Adrenal gland (tissue), 5 donors: ENCODE measurements around the gene LARGE1.

Source experiments
- POLR2A ChIP-seq, 2 donors: fragments of 450-650 bp; IDR thresholded peaks; one replicate each; pipeline ENCODE4 v1.6.1; 2017; ENCODE audit warnings: antibody characterized with exemption in 2 of 2, mild to moderate bottlenecking in 2 of 2, moderate library complexity in 1 of 2
- TF ChIP-seq, protein P1 (sequence below), 6 experiments: fragments of 450-650 bp in 4 of 6; fragments of 200-600 bp in 2 of 6; sonication (generic) in 1 of 6; IDR thresholded peaks; 1 replicate in 5 of 6; 2 replicates in 1 of 6; pipeline versions ENCODE4 v1.5.1 to v1.8.0; 2016 to 2021; ENCODE audit warnings: antibody characterized with exemption in 6 of 6, mild to moderate bottlenecking in 2 of 6, moderate library complexity in 1 of 6
- donor health status: DM: no; HTN: no; CAD: no.

DNA sequence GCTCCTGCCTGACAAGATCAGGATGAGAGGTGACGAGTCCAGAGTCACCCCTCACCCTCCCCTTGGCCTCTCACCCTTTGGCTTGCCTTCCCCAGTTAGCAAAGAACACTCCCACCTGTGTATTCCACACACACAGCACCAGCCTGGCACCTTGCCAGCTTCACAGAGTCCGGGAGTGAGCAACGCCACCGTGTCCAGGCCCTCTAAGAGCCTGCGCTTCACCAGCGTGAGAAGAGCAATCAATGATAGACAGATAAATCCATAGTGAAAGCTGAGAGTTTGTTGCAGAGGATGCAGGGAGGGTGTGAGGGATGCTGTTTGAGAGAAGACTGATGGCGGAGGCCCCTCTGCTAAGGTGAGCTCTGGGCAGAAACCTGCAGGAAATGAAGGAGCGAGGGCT, 404.5 kb downstream of the LARGE1 start:
- TF ChIP-seq, protein P1, sequence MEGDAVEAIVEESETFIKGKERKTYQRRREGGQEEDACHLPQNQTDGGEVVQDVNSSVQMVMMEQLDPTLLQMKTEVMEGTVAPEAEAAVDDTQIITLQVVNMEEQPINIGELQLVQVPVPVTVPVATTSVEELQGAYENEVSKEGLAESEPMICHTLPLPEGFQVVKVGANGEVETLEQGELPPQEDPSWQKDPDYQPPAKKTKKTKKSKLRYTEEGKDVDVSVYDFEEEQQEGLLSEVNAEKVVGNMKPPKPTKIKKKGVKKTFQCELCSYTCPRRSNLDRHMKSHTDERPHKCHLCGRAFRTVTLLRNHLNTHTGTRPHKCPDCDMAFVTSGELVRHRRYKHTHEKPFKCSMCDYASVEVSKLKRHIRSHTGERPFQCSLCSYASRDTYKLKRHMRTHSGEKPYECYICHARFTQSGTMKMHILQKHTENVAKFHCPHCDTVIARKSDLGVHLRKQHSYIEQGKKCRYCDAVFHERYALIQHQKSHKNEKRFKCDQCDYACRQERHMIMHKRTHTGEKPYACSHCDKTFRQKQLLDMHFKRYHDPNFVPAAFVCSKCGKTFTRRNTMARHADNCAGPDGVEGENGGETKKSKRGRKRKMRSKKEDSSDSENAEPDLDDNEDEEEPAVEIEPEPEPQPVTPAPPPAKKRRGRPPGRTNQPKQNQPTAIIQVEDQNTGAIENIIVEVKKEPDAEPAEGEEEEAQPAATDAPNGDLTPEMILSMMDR (IDR thresholded peaks at IDR 0.05) = no peak
- TF ChIP-seq POLR2A (IDR thresholded peaks at IDR 0.05) = no peak
